Gastroesophageal sphincter (tissue), 3 donors: ENCODE measurements around the gene MLEC.

Experiments
- POLR2A ChIP-seq, 2 donors: fragments of 450-650 bp; IDR thresholded peaks; one replicate each; pipeline ENCODE4 v1.6.1; 2017; ENCODE audit warnings: antibody characterized with exemption in 2 of 2, mild to moderate bottlenecking in 2 of 2, moderate library complexity in 1 of 2
- POLR2AphosphoS5 ChIP-seq: sonication (generic); formaldehyde crosslinking; IDR thresholded peaks from one replicate; pipeline ENCODE4 v1.6.1; 2017; ENCODE audit warnings: antibody characterized with exemption
- TF ChIP-seq, protein P1 (sequence below), 4 experiments: fragments of 200-600 bp in 2 of 4; fragments of 450-650 bp in 2 of 4; sonication (generic) in 1 of 4; IDR thresholded peaks; one replicate each; pipeline ENCODE4 v1.5.1; 2017 to 2019; ENCODE audit warnings: antibody characterized with exemption in 4 of 4, mild to moderate bottlenecking in 2 of 4, moderate library complexity in 2 of 4

DNA sequence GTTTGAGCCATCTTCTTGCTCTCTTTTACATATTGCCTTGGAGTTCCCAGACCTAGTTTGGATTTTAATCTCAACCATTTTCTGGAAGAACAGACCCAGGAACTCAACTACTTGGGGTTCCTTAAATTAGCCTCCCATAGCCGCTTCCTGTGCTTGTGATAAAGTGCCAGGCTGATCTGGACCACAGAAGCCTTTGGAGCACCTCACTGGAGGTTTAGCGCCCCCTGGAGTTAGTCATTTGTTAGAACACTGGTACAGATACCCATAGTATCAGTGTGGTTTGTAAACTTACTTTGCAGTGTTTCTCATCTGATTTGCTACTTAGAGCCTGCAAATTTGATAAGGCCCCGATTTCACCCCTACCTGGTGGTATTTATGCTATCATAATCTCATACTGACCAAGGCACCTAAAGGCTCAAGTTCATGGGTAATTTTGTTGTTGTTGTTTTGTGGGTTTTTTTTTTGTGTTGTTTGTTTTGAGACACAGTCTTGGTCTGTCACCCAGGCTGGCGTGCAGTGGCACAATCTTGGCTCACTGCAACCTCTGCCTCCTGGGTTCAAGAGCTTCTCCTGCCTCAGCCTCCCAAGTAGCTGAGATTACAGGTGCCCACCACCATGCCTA, 27.0 kb downstream of the MLEC start:
- TF ChIP-seq POLR2A (IDR thresholded peaks at IDR 0.05) (no peak), POLR2AphosphoS5 (no peak)
- TF ChIP-seq, protein P1, sequence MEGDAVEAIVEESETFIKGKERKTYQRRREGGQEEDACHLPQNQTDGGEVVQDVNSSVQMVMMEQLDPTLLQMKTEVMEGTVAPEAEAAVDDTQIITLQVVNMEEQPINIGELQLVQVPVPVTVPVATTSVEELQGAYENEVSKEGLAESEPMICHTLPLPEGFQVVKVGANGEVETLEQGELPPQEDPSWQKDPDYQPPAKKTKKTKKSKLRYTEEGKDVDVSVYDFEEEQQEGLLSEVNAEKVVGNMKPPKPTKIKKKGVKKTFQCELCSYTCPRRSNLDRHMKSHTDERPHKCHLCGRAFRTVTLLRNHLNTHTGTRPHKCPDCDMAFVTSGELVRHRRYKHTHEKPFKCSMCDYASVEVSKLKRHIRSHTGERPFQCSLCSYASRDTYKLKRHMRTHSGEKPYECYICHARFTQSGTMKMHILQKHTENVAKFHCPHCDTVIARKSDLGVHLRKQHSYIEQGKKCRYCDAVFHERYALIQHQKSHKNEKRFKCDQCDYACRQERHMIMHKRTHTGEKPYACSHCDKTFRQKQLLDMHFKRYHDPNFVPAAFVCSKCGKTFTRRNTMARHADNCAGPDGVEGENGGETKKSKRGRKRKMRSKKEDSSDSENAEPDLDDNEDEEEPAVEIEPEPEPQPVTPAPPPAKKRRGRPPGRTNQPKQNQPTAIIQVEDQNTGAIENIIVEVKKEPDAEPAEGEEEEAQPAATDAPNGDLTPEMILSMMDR (IDR thresholded peaks at IDR 0.05): peak; percentile 77 to 84 (median 82)
